HG03565 (cell line): ENCODE measurements around the gene LGALS1.
"Not testable (repeated sequence)": the region's sequence is repeated elsewhere in the genome, so short reads cannot be mapped to it uniquely, and the experiment has no call there.

Experiments used
- ATAC-seq: cut with Tn5 transposase; IDR thresholded peaks from one replicate; pipeline ENCODE4 v1.9.1; 2021; ENCODE audit warnings: mild to moderate bottlenecking, moderate library complexity; ENCODE audit not compliant: unreplicated experiment

The LGALS1 gene

GRCh38 chr22:37639070-37639760 lies 36.2 kb upstream of the LGALS1 start, which contains the start of gene SH3BP1:
Gene SH3BP1, plus strand, starts transcription at chr22:37639669. Its CDS starts 119 bp downstream, at chr22:37639788.
- ATAC-seq, result no peak

DNA sequence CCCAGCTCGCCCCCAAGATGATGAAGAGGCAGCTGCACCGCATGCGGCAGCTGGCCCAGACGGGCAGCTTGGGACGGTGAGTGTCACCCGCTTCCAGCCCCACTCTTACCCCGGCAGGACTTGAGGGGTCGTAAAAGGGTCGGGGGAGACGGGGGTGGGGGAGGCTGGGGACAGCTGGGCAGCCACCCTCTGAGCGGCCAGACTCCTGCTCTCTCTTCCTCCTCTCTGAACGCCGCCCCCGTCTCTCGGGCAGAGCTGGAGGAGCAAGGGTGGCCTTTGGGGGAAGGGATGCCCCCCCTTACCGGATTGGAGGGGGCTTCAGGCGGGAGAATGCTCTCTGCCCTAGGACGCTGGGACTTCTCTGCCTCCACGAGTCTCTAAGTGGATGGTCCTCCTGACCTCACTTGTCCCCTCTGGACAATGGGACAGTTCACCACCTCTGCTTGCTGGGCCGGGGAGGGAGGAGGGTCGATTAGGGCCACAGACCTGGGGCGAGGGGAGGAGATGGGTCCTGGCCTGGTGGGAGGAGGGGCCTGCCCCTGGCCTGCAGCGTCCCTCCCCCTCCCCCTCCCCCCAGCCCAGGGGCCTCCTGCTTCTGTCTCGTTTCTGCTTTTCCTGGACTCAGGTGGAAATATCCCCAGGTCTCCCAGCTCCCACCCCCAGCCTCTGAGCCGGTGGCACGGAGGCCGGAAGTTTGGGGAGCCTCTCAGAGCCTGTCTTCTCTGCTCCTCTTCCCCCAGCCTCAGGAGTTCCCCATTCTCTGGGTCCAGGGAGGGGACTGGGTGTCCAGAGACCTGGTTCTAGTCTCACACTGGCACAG lies 35.5 kb upstream of the LGALS1 start:
- no peak for ATAC-seq

- ATAC-seq, result no peak
Observed at GRCh38 chr22:37640591-37641560, 34.6 kb upstream of the LGALS1 start.

DNA sequence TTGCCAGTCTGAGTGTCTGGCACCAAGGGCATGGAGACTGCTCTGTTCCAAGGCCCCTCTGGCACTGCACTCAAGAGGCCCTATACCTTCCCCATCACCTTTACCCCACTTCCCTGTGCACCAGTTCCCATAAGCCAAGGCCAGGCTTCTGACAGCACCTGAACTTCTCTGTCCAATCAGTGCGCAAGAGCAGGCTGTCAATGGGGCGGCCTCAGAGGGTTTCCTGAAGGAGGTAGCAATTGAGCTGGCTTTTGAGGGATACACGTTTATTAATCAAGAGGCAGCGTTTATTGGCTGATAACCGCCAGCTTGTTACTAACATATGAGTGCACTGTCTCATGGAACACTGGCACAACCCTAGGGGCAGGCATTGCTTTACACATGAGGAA lies 33.9 kb upstream of the LGALS1 start:
- ATAC-seq, result no peak

GRCh38 chr22:37643225-37643847 lies 32.1 kb upstream of the LGALS1 start:
- ATAC-seq, result peak; percentile 45

DNA sequence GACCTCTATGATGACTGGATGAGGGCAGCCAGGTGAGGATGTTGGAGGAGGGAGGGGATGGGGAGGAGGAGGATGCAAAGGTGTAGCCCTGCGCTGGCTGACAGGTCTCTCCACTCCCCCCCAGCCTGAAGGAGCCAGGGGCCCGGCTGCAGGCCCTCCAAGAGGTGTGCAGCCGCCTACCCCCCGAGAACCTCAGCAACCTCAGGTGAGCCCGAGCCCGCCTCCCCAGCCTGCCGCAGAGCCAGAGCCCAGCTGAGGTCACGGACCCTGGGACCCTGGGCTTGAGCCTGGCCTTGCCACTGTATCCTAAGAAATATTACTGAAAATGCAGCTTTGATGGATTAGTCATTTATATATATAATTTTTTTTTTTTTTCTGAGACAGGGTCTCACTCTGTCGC lies 28.1 kb upstream of the LGALS1 start:
- ATAC-seq, result no peak

DNA sequence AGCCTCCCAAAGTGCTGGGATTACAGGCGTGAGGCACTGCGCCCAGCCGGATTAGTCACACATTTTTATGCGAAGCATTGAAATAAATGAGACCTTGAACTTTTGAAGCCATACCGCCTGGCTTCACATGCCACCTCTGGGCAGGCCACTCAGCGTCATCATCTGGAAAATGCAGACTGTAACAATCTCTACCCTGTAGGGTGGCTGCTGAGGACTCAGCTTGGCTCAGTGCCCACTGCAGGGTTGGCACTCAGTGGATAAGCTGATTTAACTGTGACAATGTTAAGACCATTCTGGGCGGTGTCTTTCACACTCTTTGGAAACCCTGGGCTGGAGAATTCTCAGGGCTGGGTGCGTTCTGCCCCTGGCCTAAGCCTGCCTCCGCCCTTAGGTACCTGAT lies 27.5 kb upstream of the LGALS1 start:
- no peak for ATAC-seq

DNA sequence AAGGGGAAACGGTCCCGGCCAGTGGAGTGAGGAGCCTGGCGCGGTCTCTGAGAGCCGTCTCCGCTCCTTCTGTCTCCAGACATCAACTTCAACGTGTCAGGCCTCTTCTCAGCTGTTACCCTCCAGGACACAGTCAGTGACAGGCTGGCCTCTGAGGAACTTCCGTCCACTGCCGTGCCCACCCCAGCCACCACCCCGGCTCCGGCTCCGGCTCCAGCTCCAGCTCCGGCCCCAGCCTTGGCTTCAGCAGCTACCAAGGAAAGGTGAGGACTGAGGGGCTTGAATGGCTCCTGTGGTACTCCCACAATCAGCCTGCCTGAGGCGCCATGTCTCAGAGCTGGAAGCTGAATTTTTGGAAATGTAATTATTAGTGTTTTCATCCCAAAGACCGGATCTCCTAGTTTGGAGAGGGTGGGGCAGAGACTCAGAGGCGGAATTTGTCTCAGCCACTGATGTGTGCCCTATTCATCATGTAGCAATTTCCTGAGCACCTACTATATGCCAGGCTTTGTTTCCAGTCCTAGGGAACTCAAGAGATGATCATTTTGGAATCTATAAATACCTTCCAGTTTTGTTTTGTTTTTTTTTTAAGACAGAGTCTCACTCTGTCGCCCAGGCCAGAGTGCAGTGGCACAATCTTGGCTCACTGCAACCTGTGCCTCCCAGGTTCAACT lies 24.8 kb upstream of the LGALS1 start:
- ATAC-seq, result no peak

- no peak for ATAC-seq
Observed at GRCh38 chr22:37654563-37655251, 20.7 kb upstream of the LGALS1 start.

- no peak for ATAC-seq
Observed at GRCh38 chr22:37655252-37655563, 20.2 kb upstream of the LGALS1 start.

GRCh38 chr22:37656583-37656982 lies 18.9 kb upstream of the LGALS1 start:
- not testable (repeated sequence) for ATAC-seq

- ATAC-seq, result no peak
Observed at GRCh38 chr22:37657590-37658132, 17.8 kb upstream of the LGALS1 start.

DNA sequence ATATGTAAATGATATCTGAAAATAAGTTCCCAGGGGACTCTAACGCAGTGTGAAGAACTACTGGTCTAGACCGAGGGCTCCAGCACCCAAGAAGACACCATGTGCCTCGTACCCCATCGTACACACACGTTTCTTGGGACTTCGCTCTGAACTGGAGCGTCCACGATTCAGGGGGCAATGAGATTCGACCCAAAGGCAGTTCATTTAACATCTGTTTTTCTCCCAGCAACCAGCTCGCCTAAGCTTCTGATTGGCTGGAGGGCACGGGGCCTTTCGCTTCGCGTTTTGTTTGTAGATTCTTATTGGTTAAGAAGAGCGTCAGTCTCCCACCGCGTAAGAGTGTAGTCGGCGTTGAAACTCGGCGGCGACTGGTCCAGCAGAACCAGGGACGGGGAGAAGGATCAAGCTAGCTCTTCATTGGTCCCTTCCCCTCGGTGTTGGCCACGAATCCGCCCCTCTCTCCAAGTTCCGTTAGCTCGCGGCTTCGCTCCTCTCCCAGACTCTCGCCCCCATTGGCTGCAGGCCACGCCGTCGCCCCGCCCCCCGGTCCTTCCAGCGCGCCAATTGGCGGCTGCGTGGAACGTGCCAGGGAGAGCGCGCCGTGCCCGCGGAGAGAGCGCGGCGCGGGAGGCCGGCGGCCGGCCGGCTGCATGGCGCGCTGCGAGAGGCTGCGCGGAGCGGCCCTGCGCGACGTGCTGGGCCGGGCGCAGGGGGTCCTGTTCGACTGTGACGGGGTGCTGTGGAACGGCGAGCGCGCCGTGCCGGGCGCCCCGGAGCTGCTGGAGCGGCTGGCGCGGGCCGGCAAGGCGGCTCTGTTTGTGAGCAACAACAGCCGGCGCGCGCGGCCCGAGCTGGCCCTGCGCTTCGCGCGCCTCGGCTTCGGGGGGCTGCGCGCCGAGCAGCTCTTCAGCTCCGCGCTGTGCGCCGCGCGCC lies 17.0 kb upstream of the LGALS1 start, which contains the start of gene PDXP:
Gene PDXP (plus strand): TSS at position 591 of the 933 bp plus-strand sequence. CDS start 60 bp downstream, at position 651.
- peak; percentile 70 for ATAC-seq

- peak; percentile 3 for ATAC-seq
Observed at GRCh38 chr22:37659066-37659896, 16.2 kb upstream of the LGALS1 start.

- no peak for ATAC-seq
Observed at GRCh38 chr22:37659897-37660708, 15.3 kb upstream of the LGALS1 start.

DNA sequence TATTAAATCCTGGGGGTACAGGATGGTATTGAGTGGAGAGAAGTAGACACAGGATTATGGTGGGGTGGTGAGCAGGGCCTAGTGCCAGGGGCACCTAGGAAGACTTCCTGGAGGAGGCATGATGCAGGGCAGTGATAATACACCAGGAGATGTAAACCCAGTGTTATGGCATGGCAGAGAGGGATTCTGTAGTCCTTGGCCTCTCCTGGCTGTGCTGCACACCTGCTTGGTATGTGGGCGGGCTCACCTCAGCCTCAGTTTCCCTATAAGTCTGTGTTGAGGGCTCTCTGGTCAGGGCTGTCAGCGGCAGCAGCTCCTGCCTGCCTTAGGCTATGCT lies 14.8 kb upstream of the LGALS1 start:
- ATAC-seq, result no peak
